GM19372 (cell line): ENCODE data around the gene DIP2B.

Experiments used
- ATAC-seq: cut with Tn5 transposase; IDR thresholded peaks from one replicate; pipeline ENCODE4 v1.9.1; 2021; ENCODE audit warnings: mild to moderate bottlenecking, low read depth, moderate library complexity; ENCODE audit not compliant: unreplicated experiment

Gene DIP2B

GRCh38 chr12:50627491-50627890 is 122.7 kb downstream of the DIP2B start:
- no peak for ATAC-seq

GRCh38 chr12:50628394-50628793 is 123.6 kb downstream of the DIP2B start:
- no peak for ATAC-seq

GRCh38 chr12:50633955-50634354 is 129.2 kb downstream of the DIP2B start:
- no peak for ATAC-seq

GRCh38 chr12:50634379-50634778 is 129.6 kb downstream of the DIP2B start:
- ATAC-seq: no peak

- ATAC-seq: no peak
Observed at GRCh38 chr12:50635364-50635763, 130.6 kb downstream of the DIP2B start.

- no peak for ATAC-seq
Observed at GRCh38 chr12:50635857-50636256, 131.1 kb downstream of the DIP2B start.

- ATAC-seq: no peak
Observed at GRCh38 chr12:50636505-50636904, 131.7 kb downstream of the DIP2B start.

GRCh38 chr12:50637870-50638481 is 133.2 kb downstream of the DIP2B start:
- ATAC-seq: no peak

- no peak for ATAC-seq
Observed at GRCh38 chr12:50638482-50638880, 133.7 kb downstream of the DIP2B start.

GRCh38 chr12:50639721-50640120 is 134.9 kb downstream of the DIP2B start:
- no peak for ATAC-seq

- ATAC-seq: no peak
Observed at GRCh38 chr12:50640321-50640939, 135.6 kb downstream of the DIP2B start.

- no peak for ATAC-seq
Observed at GRCh38 chr12:50641566-50641965, 136.8 kb downstream of the DIP2B start.

- no peak for ATAC-seq
Observed at GRCh38 chr12:50642035-50642451, 137.3 kb downstream of the DIP2B start.

- ATAC-seq: no peak
Observed at GRCh38 chr12:50642761-50643160, 138.0 kb downstream of the DIP2B start.

GRCh38 chr12:50647031-50647430 is 142.2 kb downstream of the DIP2B start:
- no peak for ATAC-seq

GRCh38 chr12:50647479-50647878 is 142.7 kb downstream of the DIP2B start:
- no peak for ATAC-seq

- no peak for ATAC-seq
Observed at GRCh38 chr12:50650285-50650684, 145.5 kb downstream of the DIP2B start.

GRCh38 chr12:50655374-50655921 is 150.7 kb downstream of the DIP2B start:
- ATAC-seq: no peak

GRCh38 chr12:50659260-50659659 is 154.5 kb downstream of the DIP2B start:
- no peak for ATAC-seq

- ATAC-seq: no peak
Observed at GRCh38 chr12:50659690-50660424, 155.1 kb downstream of the DIP2B start.

- ATAC-seq: no peak
Observed at GRCh38 chr12:50660425-50660822, 155.6 kb downstream of the DIP2B start.
